ENCODE data around the gene RNF17.

DNA sequence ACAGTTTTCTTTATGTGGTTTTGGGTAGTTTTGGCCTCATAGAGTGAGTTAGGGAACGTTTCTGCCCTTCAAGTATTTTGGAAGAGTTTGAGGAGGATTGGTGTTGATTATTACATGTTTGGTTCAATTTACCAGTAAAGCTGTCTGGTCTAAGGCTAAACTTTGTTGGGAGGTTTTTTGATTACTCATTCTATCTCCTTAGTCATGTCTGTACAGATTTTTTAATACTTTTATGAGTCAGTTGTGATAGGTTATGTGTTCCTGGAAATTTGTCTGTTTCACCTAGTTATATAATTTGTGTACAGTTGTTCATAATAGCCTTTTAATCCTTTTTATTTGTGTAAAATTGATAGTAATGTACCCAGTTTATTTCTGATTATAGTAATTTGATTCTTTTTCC, 20.4 kb downstream of the RNF17 start:
- TF ChIP-seq, protein P1, sequence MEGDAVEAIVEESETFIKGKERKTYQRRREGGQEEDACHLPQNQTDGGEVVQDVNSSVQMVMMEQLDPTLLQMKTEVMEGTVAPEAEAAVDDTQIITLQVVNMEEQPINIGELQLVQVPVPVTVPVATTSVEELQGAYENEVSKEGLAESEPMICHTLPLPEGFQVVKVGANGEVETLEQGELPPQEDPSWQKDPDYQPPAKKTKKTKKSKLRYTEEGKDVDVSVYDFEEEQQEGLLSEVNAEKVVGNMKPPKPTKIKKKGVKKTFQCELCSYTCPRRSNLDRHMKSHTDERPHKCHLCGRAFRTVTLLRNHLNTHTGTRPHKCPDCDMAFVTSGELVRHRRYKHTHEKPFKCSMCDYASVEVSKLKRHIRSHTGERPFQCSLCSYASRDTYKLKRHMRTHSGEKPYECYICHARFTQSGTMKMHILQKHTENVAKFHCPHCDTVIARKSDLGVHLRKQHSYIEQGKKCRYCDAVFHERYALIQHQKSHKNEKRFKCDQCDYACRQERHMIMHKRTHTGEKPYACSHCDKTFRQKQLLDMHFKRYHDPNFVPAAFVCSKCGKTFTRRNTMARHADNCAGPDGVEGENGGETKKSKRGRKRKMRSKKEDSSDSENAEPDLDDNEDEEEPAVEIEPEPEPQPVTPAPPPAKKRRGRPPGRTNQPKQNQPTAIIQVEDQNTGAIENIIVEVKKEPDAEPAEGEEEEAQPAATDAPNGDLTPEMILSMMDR (IDR thresholded peaks at IDR 0.05) = no peak
- TF ChIP-seq EZH2 (IDR thresholded peaks at IDR 0.05) = no peak

Data from neural progenitor cell (in vitro differentiated cells).